ENCODE data around the gene PASK. TPM values are rescaled to one million over a fixed set of nuclear protein-coding genes. Genes with fewer than 3 reads are reported as not detected.
A peak's percentile ranks its signal among the peaks of the same experiment; 100 is the strongest.

PASK gene
- total and polyA plus RNA-seq, 9 of the 15 experiments (the other 6 are each of a cell fraction or from before 2014, with no cell fraction given): 1.5 to 30.3 (median 9.9) TPM

DNA sequence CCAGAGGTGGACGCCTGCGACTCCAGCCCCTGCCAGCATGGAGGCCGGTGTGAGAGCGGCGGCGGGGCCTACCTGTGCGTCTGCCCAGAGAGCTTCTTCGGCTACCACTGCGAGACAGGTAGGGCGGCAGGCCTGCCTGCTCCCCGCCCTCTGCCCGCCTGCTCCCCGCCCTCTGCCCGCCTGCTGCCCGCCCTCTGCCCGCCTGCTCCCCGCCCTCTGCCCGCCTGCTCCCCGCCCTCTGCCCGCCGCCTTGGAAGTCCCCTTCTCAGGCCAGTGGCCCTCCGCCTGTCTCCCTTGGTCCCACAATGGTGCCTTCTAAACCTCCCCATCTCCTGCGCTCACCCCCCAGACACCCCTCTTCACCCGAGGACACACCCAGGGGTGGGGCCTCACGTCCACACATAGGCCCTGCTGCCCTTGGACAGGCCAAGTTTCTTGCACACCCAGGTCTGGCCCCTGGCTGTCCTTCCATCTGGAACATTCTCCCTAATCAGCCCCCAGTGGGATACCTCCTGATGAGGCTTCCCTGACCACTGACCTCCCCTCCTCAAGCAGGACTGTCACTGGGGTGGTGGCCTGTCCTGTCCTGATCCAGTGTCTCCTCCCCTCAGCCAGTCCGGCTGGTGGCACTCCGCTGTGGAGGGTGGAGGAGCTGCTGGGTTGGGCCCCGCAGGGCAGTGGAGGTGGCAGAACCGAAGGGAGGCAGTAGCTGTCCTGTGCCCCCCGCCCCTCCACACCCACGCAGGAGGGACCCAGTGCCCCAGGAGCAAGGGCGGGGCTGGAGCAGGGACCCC lies 85.1 kb downstream of the PASK start:
- H3K27me3 ChIP-seq (ENCODE audit: control insufficient read depth in 2 of 2, insufficient read depth in 2 of 2, low read length in 2 of 2): peaks cover 4 to 56% of the 10 kb centered on the region in 2 experiments; a peak in 3 of 5 replicates
- TF ChIP-seq MBD2 (IDR thresholded peaks at IDR 0.05; ENCODE audit: borderline replicate concordance, low read depth) (peak; percentile 50; the same call in 1 of the 2 replicates), NBN (IDR thresholded peaks at IDR 0.05; ENCODE audit: low read depth) (no peak)
- H4K20me1 ChIP-seq (replicated peaks; ENCODE audit: control insufficient read depth, insufficient read depth, low read length): 0 out of 2 replicates have a peak, but pooled peaks cover 3% of the 10 kb centered on the region
- FAIRE-seq (no peak), DNase-seq (ENCODE audit: extremely low read depth in 1 of 4, low spot score in 3 of 4) (no peak), ATAC-seq (no peak)
- H3K4me1 ChIP-seq (replicated peaks in 1 of 2; ENCODE audit: control insufficient read depth in 2 of 2, insufficient read depth in 2 of 2, low read length in 2 of 2): peaks cover 0 to 22% of the 10 kb centered on the region in 2 experiments; a peak in 2 of 5 replicates
- CTCF ChIA-PET (ENCODE audit: low intra/inter-chr PET ratio): no interaction called here
- no peak overlapping the region for H3K27ac ChIP-seq (ENCODE audit: extremely low read depth, low read depth, low read length)
- no peak overlapping the region for H3K4me2 ChIP-seq (ENCODE audit: insufficient read depth, low read length)
- H3K9ac ChIP-seq (ENCODE audit: insufficient read depth in 1 of 2, low read depth in 2 of 2, low read length in 2 of 2): no peak overlapping the region
- POLR2A ChIA-PET: interaction anchor here (0.6 to 1.1 kb wide), 2 partner anchors 14 to 171 kb away, joined by 3 to 4 read pairs; no protein-coding TSS in a partner anchor
- intact Hi-C loops (cut with micrococcal nuclease): no loop called here
- 13% methylated on average over 3 of the region's 32 CpGs for WGBS (ENCODE audit: insufficient coverage, low coverage, missing lambda C conversion rate)
- H3K79me2 ChIP-seq (ENCODE audit: control insufficient read depth, insufficient read depth, low read length): no peaks in the 10 kb centered on the region
- H3K9me1 ChIP-seq (ENCODE audit: control insufficient read depth, insufficient read depth, low read length): no peaks in the 10 kb centered on the region
- H3K4me3 ChIP-seq: no peak overlapping the region
- in situ Hi-C loops (cut with MboI): no loop called here
- H3K9me3 ChIP-seq (replicated peaks; ENCODE audit: control insufficient read depth, insufficient read depth, low read depth, low read length): no peaks in the 10 kb centered on the region
- BruUV-seq (replicated peaks): no TSS peak
- H3K36me3 ChIP-seq (ENCODE audit: control insufficient read depth, insufficient read depth, low read length): no peaks in the 10 kb centered on the region
- no peak overlapping the region for H2AFZ ChIP-seq (ENCODE audit: low read depth, low read length)

DNA sequence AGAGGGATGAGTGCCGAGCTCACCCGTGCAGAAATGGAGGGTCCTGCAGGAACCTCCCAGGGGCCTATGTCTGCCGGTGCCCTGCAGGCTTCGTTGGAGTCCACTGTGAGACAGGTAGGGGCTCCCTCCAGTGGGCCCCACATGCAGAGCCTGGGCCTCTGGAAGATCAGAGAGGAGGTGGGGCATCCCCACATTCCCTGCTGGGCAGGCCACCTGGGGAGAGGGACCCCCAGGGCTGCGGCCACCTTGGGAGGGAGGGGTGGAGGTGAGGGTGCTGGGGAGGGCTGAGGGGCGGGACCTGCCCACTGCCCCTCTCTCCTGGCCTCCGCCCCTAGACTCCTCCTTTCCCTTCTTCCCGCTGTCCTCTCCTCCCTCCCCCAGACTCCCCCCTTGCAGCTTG lies 85.7 kb downstream of the PASK start:
- no peak overlapping the region for H2AFZ ChIP-seq (ENCODE audit: low read depth, low read length)
- no peak overlapping the region for H3K27ac ChIP-seq (ENCODE audit: extremely low read depth, low read depth, low read length)
- H3K4me3 ChIP-seq: no peak overlapping the region
- H3K4me1 ChIP-seq (replicated peaks in 1 of 2; ENCODE audit: control insufficient read depth in 2 of 2, insufficient read depth in 2 of 2, low read length in 2 of 2): peaks cover 0 to 22% of the 10 kb centered on the region in 2 experiments; a peak in 2 of 5 replicates
- no peak overlapping the region for H3K9ac ChIP-seq (ENCODE audit: insufficient read depth in 1 of 2, low read depth in 2 of 2, low read length in 2 of 2)
- WGBS (ENCODE audit: insufficient coverage, low coverage, missing lambda C conversion rate): 0% methylated on average over 2 of the region's 8 CpGs
- DNase-seq (ENCODE audit: extremely low read depth in 1 of 4, low spot score in 3 of 4) (no peak), FAIRE-seq (no peak), ATAC-seq (no peak; the same call in 2 of the 3 replicates)
- no peaks in the 10 kb centered on the region for H3K9me1 ChIP-seq (ENCODE audit: control insufficient read depth, insufficient read depth, low read length)
- H3K27me3 ChIP-seq (ENCODE audit: control insufficient read depth in 2 of 2, insufficient read depth in 2 of 2, low read length in 2 of 2): peaks cover 4 to 50% of the 10 kb centered on the region in 2 experiments; a peak in 3 of 5 replicates
- TF ChIP-seq MYBL2 (IDR thresholded peaks at IDR 0.05; ENCODE audit: low read depth) (no peak), MYBL2 (CRISPR knock-in tag; IDR thresholded peaks at IDR 0.05; ENCODE audit: borderline replicate concordance) (no peak), DACH1 (IDR thresholded peaks at IDR 0.05; ENCODE audit: partially characterized antibody) (no peak), KAT7 (CRISPR knock-in tag; IDR thresholded peaks at IDR 0.05; ENCODE audit: borderline replicate concordance) (no peak), KLF1 (tag; IDR thresholded peaks at IDR 0.05) (no peak), NFE2 (IDR thresholded peaks at IDR 0.05; ENCODE audit: low read depth) (no peak), RAD21 (CRISPR knock-in tag; conservative IDR thresholded peaks at IDR 0.05 in 1 of 2, IDR thresholded peaks at IDR 0.05 in 1 of 2) (no peak), CBX8 (IDR thresholded peaks at IDR 0.05; ENCODE audit: borderline replicate concordance, extremely low read depth, low read depth, low read length, poor library complexity, severe bottlenecking) (no peak)
- TF ChIP-seq, protein P1, sequence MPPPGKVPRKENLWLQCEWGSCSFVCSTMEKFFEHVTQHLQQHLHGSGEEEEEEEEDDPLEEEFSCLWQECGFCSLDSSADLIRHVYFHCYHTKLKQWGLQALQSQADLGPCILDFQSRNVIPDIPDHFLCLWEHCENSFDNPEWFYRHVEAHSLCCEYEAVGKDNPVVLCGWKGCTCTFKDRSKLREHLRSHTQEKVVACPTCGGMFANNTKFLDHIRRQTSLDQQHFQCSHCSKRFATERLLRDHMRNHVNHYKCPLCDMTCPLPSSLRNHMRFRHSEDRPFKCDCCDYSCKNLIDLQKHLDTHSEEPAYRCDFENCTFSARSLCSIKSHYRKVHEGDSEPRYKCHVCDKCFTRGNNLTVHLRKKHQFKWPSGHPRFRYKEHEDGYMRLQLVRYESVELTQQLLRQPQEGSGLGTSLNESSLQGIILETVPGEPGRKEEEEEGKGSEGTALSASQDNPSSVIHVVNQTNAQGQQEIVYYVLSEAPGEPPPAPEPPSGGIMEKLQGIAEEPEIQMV (tag; conservative IDR thresholded peaks at IDR 0.05; ENCODE audit: low read depth): no peak
- POLR2A ChIA-PET: interaction anchor here (0.7 kb wide), 1 partner anchor 10 kb away, joined by 3 read pairs; no protein-coding TSS in a partner anchor
- intact Hi-C loops (cut with micrococcal nuclease): no loop called here
- no peaks in the 10 kb centered on the region for H3K9me3 ChIP-seq (replicated peaks; ENCODE audit: control insufficient read depth, insufficient read depth, low read depth, low read length)
- no TSS peak for BruUV-seq (replicated peaks)
- H3K79me2 ChIP-seq (ENCODE audit: control insufficient read depth, insufficient read depth, low read length): no peaks in the 10 kb centered on the region
- H3K4me2 ChIP-seq (ENCODE audit: insufficient read depth, low read length): no peak overlapping the region
- CTCF ChIA-PET (ENCODE audit: low intra/inter-chr PET ratio): no interaction called here
- in situ Hi-C loops (cut with MboI): no loop called here
- H4K20me1 ChIP-seq (replicated peaks; ENCODE audit: control insufficient read depth, insufficient read depth, low read length): 0 out of 2 replicates have a peak, but pooled peaks cover 3% of the 10 kb centered on the region
- no peaks in the 10 kb centered on the region for H3K36me3 ChIP-seq (ENCODE audit: control insufficient read depth, insufficient read depth, low read length)
